CD14-positive monocyte (primary cell): ENCODE measurements around the gene SRRT. TPM values are rescaled to one million over a fixed set of nuclear protein-coding genes. Genes with fewer than 3 reads are reported as not detected.

Experiments
- DNase-seq, 3 donors: peaks; one replicate each; pipeline ENCODE4 v3.0.0-alpha.2; 2011 to 2022
- H2AFZ ChIP-seq: 2 replicates; pipeline ENCODE4 v1.6.0; 2012; ENCODE audit warnings: mild to moderate bottlenecking, low read depth, low read length, inconsistent platforms; ENCODE audit not compliant: insufficient read depth, poor library complexity, severe bottlenecking
- H3K27ac ChIP-seq, 2 donors: 1 replicate in 1 of 2; 2 replicates in 1 of 2; pipeline ENCODE4 v1.5.1; 2012 to 2013; ENCODE audit warnings: low read length in 2 of 2, control low read depth in 1 of 2, inconsistent platforms in 1 of 2, low read depth in 1 of 2, mild to moderate bottlenecking in 1 of 2
- H3K27me3 ChIP-seq, 2 donors: one replicate each; pipeline versions ENCODE4 v1.6.0 to v1.6.1; 2011 to 2013; ENCODE audit warnings: low read length in 2 of 2; ENCODE audit not compliant: control insufficient read depth in 2 of 2, insufficient read depth in 2 of 2
- H3K36me3 ChIP-seq, 2 donors: replicated peaks in 1 of 2; 1 replicate in 1 of 2; 2 replicates in 1 of 2; pipeline versions ENCODE4 v1.5.1 to v1.6.1; 2012 to 2013; ENCODE audit warnings: low read length in 2 of 2, control low read depth in 1 of 2, inconsistent platforms in 1 of 2, mild to moderate bottlenecking in 1 of 2; ENCODE audit not compliant: insufficient read depth in 2 of 2, control insufficient read depth in 1 of 2
- H3K4me1 ChIP-seq, 2 donors: 1 replicate in 1 of 2; 2 replicates in 1 of 2; pipeline versions ENCODE4 v1.5.1 to v1.6.1; 2012 to 2013; ENCODE audit warnings: low read length in 2 of 2, control low read depth in 1 of 2, inconsistent platforms in 1 of 2, mild to moderate bottlenecking in 1 of 2, moderate library complexity in 1 of 2; ENCODE audit not compliant: insufficient read depth in 2 of 2, control insufficient read depth in 1 of 2
- H3K4me2 ChIP-seq: replicated peaks from 2 replicates; pipeline ENCODE3; 2012; ENCODE audit warnings: low read length, moderate library complexity, mild to moderate bottlenecking; ENCODE audit not compliant: poor library complexity, severe bottlenecking; ENCODE audit errors: extremely low read depth
- H3K4me3 ChIP-seq, 3 experiments: fragments of 200-600 bp in 1 of 3; sonication (generic) in 1 of 3; replicated peaks in 1 of 3; 1 replicate in 2 of 3; 2 replicates in 1 of 3; pipeline ENCODE4 v1.5.1; 2011 to 2013; ENCODE audit warnings: low read length in 3 of 3, mild to moderate bottlenecking in 3 of 3, control low read depth in 2 of 3, low read depth in 2 of 3, inconsistent platforms in 1 of 3, moderate library complexity in 1 of 3
- H3K79me2 ChIP-seq: 2 replicates; pipeline ENCODE4 v1.6.0; 2012; ENCODE audit warnings: mild to moderate bottlenecking, control low read depth, inconsistent platforms, low read length, moderate library complexity; ENCODE audit not compliant: insufficient read depth
- H3K9ac ChIP-seq: 2 replicates; pipeline ENCODE4 v1.6.0; 2017; ENCODE audit warnings: low read length, mild to moderate bottlenecking; ENCODE audit not compliant: insufficient read depth, poor library complexity, severe bottlenecking
- H3K9me3 ChIP-seq, 2 donors: replicated peaks in 1 of 2; 1 replicate in 1 of 2; 2 replicates in 1 of 2; pipeline versions ENCODE4 v1.5.1 to v1.6.1; 2012 to 2013; ENCODE audit warnings: low read length in 2 of 2, control low read depth in 1 of 2; ENCODE audit not compliant: control insufficient read depth in 1 of 2, insufficient read depth in 1 of 2
- H4K20me1 ChIP-seq: 2 replicates; pipeline ENCODE4 v1.6.0; 2012; ENCODE audit warnings: mild to moderate bottlenecking, low read length, control low read depth, moderate library complexity; ENCODE audit not compliant: insufficient read depth
- H3K27ac Mint-ChIP-seq, 7 donors: one replicate each; pipeline ENCODE4 v1.8.0; 2020; ENCODE audit warnings: mild to moderate bottlenecking in 7 of 7, mixed read lengths in 7 of 7, moderate library complexity in 6 of 7, inconsistent platforms in 2 of 7
- H3K27me3 Mint-ChIP-seq, 3 donors: one replicate each; pipeline ENCODE4 v1.8.0; 2021 to 2022; ENCODE audit warnings: low read depth in 3 of 3, mild to moderate bottlenecking in 3 of 3, mixed read lengths in 3 of 3, moderate library complexity in 3 of 3, inconsistent platforms in 1 of 3
- H3K36me3 Mint-ChIP-seq, 2 donors: one replicate each; pipeline ENCODE4 v1.8.0; 2020; ENCODE audit warnings: mixed read lengths in 2 of 2, inconsistent platforms in 1 of 2, mild to moderate bottlenecking in 1 of 2
- H3K4me1 Mint-ChIP-seq: one replicate; pipeline ENCODE4 v1.8.0; 2020; ENCODE audit warnings: mild to moderate bottlenecking, mixed read lengths
- H3K4me3 Mint-ChIP-seq, 2 donors: one replicate each; pipeline ENCODE4 v1.8.0; 2020; ENCODE audit warnings: mild to moderate bottlenecking in 2 of 2, mixed read lengths in 2 of 2, moderate library complexity in 1 of 2
- H3K9me3 Mint-ChIP-seq, 7 donors: one replicate each; pipeline ENCODE4 v1.8.0; 2020 to 2022; ENCODE audit warnings: mixed read lengths in 7 of 7, mild to moderate bottlenecking in 6 of 7, moderate library complexity in 6 of 7, inconsistent platforms in 2 of 7
- WGBS: methylation state at CpG from one replicate; pipeline ENCODE4 v1.1.5; 2013; ENCODE audit warnings: missing lambda C conversion rate; ENCODE audit not compliant: insufficient coverage; 5-methylcytosine and 5-hydroxymethylcytosine counted together
- intact Hi-C, 2 donors: fragments of 100-400 bp; cut with micrococcal nuclease; formaldehyde crosslinking; loops; one replicate each; pipeline versions ENCODE4 v1.15.0 to v1.15.1; 2023
- polyA plus RNA-seq, 3 donors: library from polyadenylated mRNA; depleted of rRNA in 1 of 3; unstranded in 2 of 3; stranded (reverse) in 1 of 3; fragments of 300-500 nt in 2 of 3; fragments of >200 nt in 1 of 3; fragmentation: Illumina TruSeq in 2 of 3; gene quantifications; 1 replicate in 2 of 3; 2 replicates in 1 of 3; pipeline ENCODE4 v1.2.3, GENCODE V29; 2012 to 2021
- TF ChIP-seq, protein P1 (sequence below): fragments of 200-600 bp; IDR thresholded peaks from one replicate; pipeline ENCODE4 v1.8.0; 2022; ENCODE audit warnings: antibody characterized with exemption, mild to moderate bottlenecking

SRRT gene
- polyA plus RNA-seq, 3 donors = 26.9 to 116 (median 29.6) TPM

GRCh38 chr7:100855515-100855914, 19.4 kb upstream of the SRRT start:
- peaks cover 25 to 41% of the 10 kb centered on the region in 2 donors for H3K4me1 ChIP-seq
- peaks cover 40% of the 10 kb centered on the region for H3K4me1 Mint-ChIP-seq
- H3K4me2 ChIP-seq = no peak overlapping the region
- H3K79me2 ChIP-seq = peaks cover 85% of the 10 kb centered on the region
- peak overlapping the region in 1 of 2 donors; percentile 20 for H3K27ac ChIP-seq
- no peak overlapping the region for H3K27ac Mint-ChIP-seq
- intact Hi-C loops = loop anchor here in 1 of 2 donors (10.0 kb wide), 1 partner anchor 131 kb away; the partner anchor contains the start of gene EPO
- no peak overlapping the region for H2AFZ ChIP-seq
- H3K4me3 ChIP-seq = no peak overlapping the region
- peaks cover 0 to 1% (median 0%) of the 10 kb centered on the region in 3 donors for H3K27me3 Mint-ChIP-seq
- no peak for DNase-seq
- no peaks in the 10 kb centered on the region for H3K9me3 ChIP-seq
- H4K20me1 ChIP-seq = peaks cover 84% of the 10 kb centered on the region
- 98% methylated on average over 8 of the region's 10 CpGs for WGBS
- H3K9ac ChIP-seq = no peak overlapping the region
- H3K9me3 Mint-ChIP-seq = no peaks in the 10 kb centered on the region
- TF ChIP-seq, protein P1, sequence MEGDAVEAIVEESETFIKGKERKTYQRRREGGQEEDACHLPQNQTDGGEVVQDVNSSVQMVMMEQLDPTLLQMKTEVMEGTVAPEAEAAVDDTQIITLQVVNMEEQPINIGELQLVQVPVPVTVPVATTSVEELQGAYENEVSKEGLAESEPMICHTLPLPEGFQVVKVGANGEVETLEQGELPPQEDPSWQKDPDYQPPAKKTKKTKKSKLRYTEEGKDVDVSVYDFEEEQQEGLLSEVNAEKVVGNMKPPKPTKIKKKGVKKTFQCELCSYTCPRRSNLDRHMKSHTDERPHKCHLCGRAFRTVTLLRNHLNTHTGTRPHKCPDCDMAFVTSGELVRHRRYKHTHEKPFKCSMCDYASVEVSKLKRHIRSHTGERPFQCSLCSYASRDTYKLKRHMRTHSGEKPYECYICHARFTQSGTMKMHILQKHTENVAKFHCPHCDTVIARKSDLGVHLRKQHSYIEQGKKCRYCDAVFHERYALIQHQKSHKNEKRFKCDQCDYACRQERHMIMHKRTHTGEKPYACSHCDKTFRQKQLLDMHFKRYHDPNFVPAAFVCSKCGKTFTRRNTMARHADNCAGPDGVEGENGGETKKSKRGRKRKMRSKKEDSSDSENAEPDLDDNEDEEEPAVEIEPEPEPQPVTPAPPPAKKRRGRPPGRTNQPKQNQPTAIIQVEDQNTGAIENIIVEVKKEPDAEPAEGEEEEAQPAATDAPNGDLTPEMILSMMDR = no peak
- peaks cover 50 to 61% of the 10 kb centered on the region in 2 donors for H3K36me3 ChIP-seq
- H3K27me3 ChIP-seq = peaks cover 0 to 2% of the 10 kb centered on the region in 2 donors
- peaks cover 45 to 67% of the 10 kb centered on the region in 2 donors for H3K36me3 Mint-ChIP-seq
- H3K4me3 Mint-ChIP-seq = no peak overlapping the region

- H3K9me3 ChIP-seq = no peaks in the 10 kb centered on the region
- Mint-ChIP-seq H3K4me1 (peaks cover 38% of the 10 kb centered on the region), H3K4me3 (no peak overlapping the region), H3K9me3 (no peaks in the 10 kb centered on the region), H3K27me3 (peaks cover 0 to 1% (median 0%) of the 10 kb centered on the region in 3 donors), H3K36me3 (peaks cover 58 to 81% of the 10 kb centered on the region in 2 donors), H3K27ac (peak overlapping the region in 1 of 7 donors; percentile 41)
- H3K79me2 ChIP-seq = peaks cover 87% of the 10 kb centered on the region
- H3K36me3 ChIP-seq = peaks cover 63 to 75% of the 10 kb centered on the region in 2 donors
- no peak overlapping the region for H3K4me2 ChIP-seq
- over 99% methylated on average over 14 of the region's 16 CpGs for WGBS
- intact Hi-C loops = loop anchor here in 1 of 2 donors (10.0 kb wide), 1 partner anchor 132 kb away; the partner anchor contains the start of gene EPO
- no peak overlapping the region for H2AFZ ChIP-seq
- H3K27ac ChIP-seq = no peak overlapping the region
- TF ChIP-seq, protein P1 = no peak
- H3K4me1 ChIP-seq = peaks cover 22 to 38% of the 10 kb centered on the region in 2 donors
- H3K9ac ChIP-seq = no peak overlapping the region
- peaks cover 97% of the 10 kb centered on the region for H4K20me1 ChIP-seq
- H3K4me3 ChIP-seq = no peak overlapping the region
- DNase-seq = no peak
- no peaks in the 10 kb centered on the region for H3K27me3 ChIP-seq
Observed at GRCh38 chr7:100856871-100857282, 18.0 kb upstream of the SRRT start.
